ENCODE results near the gene MYO6.

MYO6 gene

DNA sequence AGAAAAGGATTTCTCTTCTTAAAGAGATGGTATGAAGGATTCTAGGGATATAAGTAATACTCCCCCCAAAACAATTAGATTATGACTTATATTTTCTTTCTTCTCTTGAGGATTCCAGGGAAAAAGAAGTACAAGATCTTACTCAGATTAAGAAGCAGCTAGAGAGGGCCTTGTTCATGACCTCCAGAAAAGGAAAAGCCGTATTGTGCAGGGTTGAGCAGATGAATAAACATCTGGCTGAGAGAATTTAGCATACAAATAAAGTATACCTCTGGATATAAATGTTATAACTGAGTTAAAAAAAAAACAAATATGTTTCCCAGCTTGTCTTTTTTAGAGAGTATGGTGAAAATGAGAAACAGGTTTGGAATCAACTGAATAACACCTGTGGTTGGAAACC is 11.3 kb downstream of the MYO6 start:
- in situ Hi-C loops (cut with MboI; ENCODE audit: low pct_unique_long_range_greater_than_20kb, low sequenced_read_pairs): no loop called here
- no peak for DNase-seq

DNA sequence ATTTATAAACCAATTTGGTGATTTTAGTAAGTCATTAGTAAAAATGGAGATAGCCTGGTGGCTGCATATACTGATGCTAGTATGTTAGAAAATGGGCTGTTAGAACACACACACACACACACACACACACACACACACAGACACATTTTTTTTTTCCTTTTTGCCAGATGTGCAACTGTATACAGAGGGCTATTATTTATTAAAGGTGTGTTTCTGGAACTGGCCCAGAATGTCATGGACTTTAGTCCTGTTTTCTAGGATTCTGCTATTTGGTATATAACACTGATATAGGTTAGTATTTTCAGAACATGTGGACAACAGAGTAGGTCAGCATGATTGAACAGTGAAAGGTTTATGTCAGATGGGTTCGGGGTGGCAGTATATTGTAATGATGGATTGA is 12.4 kb downstream of the MYO6 start:
- in situ Hi-C loops (cut with MboI; ENCODE audit: low pct_unique_long_range_greater_than_20kb, low sequenced_read_pairs): no loop called here
- no peak for DNase-seq

DNA sequence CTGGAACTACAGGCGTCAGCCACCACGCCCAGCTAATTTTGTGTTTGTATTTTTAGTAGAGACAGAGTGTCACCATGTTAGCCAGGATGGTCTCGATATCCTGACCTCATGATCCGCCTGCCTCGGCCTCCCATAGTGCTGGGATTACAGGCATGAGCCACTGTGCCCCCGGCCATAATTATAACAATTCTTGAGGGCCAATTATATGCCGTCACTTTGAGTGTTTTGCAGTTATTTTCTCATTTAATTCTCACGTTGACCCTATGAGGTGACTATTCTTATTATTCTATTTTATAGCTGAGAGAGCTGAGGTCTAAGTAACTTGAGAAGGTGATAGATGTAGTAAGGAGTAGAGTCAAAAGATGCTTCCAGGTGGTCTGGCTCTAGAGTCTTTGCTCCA is 13.0 kb downstream of the MYO6 start:
- no peak for DNase-seq

DNA sequence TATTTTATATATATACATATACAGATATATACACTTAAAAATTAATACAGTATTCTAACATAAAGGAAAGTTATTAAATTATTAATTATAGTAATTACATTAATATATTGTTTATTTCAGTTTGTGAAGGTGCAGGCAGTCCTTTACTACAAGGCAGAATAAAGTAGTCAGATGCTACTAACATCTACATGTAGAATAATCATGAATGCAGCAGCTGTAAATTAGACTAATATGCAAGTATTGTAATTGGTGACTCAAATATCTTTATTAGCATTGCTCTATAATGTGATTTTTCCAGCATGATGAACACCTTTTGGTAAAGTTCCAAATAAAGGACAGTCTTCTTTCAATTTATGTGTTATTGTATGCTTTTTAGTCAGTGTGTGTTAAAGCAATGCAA is 17.3 kb downstream of the MYO6 start:
- in situ Hi-C loops (cut with MboI; ENCODE audit: low pct_unique_long_range_greater_than_20kb, low sequenced_read_pairs): no loop called here
- no peak for DNase-seq

More for the DNA sequence above, 13.0 kb downstream of the MYO6 start:
- in situ Hi-C loops (cut with MboI; ENCODE audit: low pct_unique_long_range_greater_than_20kb, low sequenced_read_pairs): no loop called here

DNA sequence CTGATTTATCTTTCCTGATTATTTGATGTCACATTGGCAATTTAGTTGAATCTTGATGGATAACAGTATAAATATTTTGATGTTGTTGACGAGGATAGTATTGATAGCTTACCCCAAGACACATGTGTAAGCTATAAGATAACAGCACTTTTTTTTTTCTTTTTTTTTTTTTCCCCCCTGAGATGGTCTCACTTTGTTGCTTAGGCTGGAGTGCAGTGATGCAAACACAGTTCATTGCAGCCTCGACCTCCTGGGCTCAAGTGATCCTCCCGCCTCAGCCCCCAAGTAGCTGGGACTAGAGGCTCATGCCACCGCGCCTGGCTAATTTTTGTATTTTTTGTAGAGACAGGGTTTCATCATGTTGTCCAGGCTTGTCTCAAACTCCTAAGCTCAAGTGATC is 21.8 kb downstream of the MYO6 start:
- DNase-seq: no peak
- in situ Hi-C loops (cut with MboI; ENCODE audit: low pct_unique_long_range_greater_than_20kb, low sequenced_read_pairs): no loop called here

DNA sequence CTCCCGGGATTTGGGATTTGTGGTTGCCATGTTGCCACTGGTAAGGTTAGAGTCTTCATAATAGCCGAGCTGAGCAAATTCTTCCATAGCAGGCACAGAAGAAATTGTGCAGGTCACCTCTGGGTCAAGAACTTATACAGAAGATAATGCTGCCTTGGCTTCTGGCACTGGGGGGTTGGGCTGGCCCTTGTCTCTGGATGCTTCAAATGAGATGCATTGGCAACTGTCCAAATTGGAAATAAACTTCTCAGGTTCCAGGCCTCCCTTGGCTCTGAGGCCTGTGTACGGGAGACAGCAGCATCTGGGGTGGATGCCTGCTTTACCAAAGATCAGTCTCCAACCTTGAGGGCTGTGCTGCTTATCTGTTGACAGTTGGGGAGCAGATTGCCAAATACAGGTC is 26.2 kb downstream of the MYO6 start:
- in situ Hi-C loops (cut with MboI; ENCODE audit: low pct_unique_long_range_greater_than_20kb, low sequenced_read_pairs): no loop called here
- DNase-seq: no peak

DNA sequence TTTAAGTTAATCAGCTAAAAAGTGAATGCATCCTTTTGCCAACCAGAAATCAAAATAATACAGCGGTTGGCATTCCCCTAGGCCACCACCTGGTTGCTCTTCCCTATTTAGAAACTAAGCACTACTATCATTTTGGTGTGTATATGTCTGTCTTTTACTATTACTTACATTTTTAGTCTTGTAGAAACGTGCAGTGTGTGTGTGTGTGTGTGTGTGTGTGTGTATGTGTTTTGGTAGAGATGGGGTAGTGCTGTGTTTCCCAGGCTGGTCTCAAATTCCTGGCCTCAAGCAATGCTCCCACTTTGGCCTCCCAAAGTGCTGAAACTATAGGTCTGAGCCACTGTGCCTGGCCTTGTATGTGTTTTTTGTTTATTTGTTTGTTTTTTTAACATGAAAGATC is 27.4 kb downstream of the MYO6 start:
- no peak for DNase-seq
- in situ Hi-C loops (cut with MboI; ENCODE audit: low pct_unique_long_range_greater_than_20kb, low sequenced_read_pairs): no loop called here

DNA sequence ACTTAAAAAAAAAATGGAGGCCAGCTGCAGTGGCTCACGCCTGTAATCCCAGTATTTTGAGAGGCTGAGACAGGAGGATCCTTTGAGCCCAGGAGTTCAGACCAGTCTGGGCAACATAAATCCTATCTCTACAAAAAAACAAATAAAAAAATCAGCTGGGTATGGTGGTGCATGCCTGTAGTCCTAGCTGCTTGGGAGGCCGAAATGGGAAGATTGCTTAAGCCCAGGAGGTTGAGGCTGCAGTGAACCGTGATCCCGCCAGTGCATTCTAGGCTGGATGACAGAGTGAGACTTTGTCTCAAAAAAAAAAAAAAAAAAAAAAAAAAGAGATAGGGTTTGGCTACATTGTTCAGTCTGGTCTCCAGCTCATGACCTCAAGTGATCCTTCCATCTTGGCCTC is 29.7 kb downstream of the MYO6 start:
- in situ Hi-C loops (cut with MboI; ENCODE audit: low pct_unique_long_range_greater_than_20kb, low sequenced_read_pairs): no loop called here
- no peak for DNase-seq

DNA sequence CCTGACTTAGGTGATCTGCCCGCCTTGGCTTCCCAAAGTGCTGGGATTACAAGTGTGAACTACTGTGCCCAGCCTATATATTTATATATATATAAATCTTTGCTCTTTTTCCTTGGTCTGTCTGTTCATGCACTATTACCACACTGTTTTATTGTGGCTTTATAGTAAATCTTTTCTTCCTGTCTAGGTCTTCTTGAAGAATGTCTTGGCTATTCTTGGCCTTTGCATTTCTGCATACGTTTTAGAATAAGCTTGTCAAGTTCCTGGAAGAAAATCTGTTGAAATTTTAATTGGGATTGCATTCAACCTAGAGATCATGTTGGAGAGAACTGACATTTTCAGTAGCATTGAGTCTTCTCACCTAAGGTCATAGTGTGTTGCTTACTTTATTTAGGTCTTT is 37.1 kb downstream of the MYO6 start:
- in situ Hi-C loops (cut with MboI; ENCODE audit: low pct_unique_long_range_greater_than_20kb, low sequenced_read_pairs): no loop called here

DNA sequence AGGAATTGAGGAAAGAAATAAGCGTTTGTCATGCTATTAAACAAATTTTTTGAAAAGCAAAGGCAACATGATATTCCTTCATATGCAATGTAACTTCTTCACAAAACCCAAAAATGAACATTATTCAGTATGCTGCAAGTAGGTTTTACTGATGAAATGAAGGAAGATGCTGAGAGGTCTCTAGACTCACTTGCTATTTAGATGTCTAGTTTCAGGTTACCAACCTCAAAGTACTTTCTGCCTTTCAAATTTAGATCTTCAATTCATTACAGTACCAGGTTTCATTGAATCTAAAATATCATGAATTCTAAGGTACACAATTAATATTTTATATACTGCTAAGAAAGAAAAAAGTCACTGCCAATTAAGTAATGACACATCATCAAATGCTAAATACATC is 39.9 kb downstream of the MYO6 start:
- in situ Hi-C loops (cut with MboI; ENCODE audit: low pct_unique_long_range_greater_than_20kb, low sequenced_read_pairs): no loop called here

More for the DNA sequence above, 37.1 kb downstream of the MYO6 start:
- no peak for DNase-seq

DNA sequence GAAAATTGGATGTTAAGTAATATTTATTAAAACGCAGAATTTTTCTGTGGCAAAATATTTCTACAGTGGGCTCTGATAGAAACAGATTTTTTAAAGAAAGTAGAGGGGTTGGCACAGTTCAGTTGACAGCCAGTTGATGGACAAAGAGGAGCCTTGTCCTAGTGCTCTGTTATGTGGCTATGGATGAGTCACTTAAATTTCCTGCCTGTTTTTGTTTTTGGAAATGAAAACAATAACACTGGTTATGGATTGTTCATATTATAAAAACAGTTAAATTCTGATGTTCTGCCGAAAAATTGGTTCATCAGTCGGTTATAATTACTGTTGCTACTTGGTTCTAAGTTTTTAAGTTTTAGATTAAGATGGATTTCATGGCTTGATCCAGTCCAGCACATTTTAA is 42.8 kb downstream of the MYO6 start:
- in situ Hi-C loops (cut with MboI; ENCODE audit: low pct_unique_long_range_greater_than_20kb, low sequenced_read_pairs): no loop called here
- no peak for DNase-seq

More for the DNA sequence above, 39.9 kb downstream of the MYO6 start:
- no peak for DNase-seq

DNA sequence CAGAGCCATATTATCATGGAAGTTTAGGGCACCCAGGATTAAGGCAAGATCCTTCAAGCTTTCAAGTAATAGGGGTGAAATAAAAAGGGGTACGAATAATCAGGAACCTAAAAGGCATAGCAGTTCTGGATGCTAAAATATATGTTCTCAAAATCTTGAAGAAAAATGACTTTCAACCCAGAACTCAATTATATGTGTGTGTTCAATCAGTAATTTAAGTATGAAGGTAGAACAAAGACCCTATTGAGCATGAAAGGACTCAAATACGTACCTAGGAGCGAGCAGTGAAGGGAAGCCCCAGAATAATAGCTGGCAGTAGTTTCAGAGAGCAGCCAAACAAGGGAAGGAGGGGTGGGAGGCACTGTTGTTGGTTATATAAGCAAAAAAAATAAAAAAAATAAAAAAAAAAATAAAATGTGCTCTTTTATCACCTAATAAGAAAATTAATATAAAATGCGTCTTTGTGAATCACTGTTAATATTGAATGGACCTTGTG is 45.4 kb downstream of the MYO6 start:
- in situ Hi-C loops (cut with MboI; ENCODE audit: low pct_unique_long_range_greater_than_20kb, low sequenced_read_pairs): no loop called here
- no peak for DNase-seq

DNA sequence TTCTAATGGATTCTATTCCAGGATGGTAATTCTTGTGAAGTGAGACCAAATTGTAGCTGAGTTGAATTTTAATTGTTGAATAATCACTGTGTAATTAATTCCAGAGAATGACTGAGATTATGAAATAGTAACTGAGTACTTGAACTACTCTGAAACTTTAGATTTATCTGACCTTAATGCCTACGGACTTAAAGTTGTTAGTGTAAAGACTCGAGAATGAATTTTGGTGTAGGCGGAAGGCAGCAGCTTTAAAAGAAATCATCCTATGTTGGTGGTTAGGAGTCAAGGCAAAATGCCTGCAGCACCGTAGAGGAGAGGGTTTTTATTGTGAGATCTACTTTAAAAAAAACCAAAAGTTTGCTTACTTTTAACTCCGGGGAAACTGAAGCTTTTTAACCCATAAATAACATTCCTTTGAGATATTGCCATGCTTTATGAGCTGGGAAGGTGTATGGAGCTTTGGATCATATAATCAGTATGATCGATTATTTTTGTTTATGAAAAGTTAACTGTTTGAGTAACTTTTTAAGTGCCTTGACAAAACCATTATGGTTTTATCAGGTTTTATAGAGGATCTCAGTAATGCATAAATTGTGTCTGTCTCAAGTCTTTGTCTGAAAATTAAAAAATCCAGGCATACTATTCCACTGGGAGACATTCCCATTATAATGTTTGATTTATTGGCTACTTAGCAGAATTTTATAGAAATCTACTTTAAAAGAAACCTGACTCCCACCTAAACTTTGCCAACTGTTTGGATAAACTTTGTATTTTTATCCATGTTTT is 46.1 kb downstream of the MYO6 start:
- no peak for DNase-seq

DNA sequence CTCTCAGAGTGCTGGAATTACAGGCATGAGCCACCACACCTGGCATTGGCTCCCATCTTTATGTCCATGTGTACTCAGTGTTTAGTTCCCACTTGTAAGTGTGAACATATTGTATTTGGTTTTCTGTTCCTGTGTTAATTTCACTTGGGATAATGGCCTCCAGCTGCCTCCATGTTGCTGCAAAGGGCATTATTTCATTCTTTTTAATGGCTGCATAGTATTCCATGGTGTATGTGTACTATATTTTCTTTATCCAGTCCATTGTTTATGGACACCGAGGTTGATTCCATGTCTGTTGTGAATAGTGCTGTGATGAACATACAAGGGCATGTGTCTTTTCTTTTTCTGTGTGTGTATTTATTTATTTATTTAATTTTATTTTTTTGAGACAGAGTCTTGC is 47.7 kb downstream of the MYO6 start:
- in situ Hi-C loops (cut with MboI; ENCODE audit: low pct_unique_long_range_greater_than_20kb, low sequenced_read_pairs): no loop called here

More for the DNA sequence above, 46.1 kb downstream of the MYO6 start:
- in situ Hi-C loops (cut with MboI; ENCODE audit: low pct_unique_long_range_greater_than_20kb, low sequenced_read_pairs): no loop called here

DNA sequence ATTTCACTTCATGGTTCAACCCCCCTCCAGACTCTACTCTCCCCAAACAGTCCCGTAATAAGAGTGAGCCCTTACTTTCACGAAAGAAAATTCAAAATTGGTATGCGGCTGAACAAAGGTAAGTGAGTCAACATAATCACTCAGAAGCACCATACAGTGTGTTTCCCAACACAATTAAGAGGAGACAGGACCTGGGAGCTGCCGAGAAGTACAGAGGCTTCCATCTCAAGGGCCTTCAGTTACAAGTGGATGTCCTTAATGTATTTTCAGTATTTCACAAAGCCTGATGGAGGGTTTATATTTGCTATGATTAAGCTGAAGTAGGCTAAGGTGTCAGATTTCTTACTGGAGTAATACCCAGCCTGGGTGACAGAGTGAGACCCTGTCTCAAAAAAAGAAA is 51.1 kb downstream of the MYO6 start:
- in situ Hi-C loops (cut with MboI; ENCODE audit: low pct_unique_long_range_greater_than_20kb, low sequenced_read_pairs): no loop called here
- no peak for DNase-seq

More for the DNA sequence above, 47.7 kb downstream of the MYO6 start:
- no peak for DNase-seq

DNA sequence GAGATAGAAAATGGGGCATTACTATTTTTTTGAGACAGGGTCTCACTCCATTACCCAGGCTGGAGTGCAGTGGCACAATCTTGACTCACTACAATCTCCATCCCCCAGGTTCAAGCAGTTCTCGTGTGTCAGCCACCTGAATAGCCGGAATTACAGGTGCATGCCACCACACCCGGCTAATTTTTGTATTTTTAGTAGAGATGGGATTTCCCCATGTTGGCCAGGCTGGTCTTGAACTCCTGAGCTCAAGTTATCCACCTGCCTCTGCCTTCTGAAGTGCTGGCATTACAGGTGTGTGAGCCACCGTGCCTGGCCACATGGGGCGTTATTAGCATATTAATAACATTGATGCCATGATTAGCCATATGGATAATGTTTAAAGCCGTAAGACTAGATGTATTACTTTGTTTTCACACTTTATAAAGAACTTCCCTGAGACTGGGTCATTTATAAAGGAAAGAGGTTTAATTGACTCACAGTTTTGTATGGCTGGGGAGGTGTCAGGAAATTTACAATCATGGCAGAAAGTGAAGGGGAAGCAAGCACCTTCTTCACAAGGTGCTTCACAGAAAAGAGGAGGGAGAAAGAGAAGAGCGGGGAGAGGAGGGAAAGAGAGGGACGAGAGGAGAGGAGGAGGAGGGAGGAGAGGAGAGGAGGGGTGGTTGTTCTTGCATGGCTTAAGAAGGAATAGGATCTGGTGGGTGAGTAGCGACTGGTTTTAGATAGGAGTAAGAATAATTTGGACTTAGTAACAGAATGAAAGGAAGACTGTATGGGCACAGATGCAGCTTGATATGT is 51.9 kb downstream of the MYO6 start:
- no peak for DNase-seq
- in situ Hi-C loops (cut with MboI; ENCODE audit: low pct_unique_long_range_greater_than_20kb, low sequenced_read_pairs): no loop called here

DNA sequence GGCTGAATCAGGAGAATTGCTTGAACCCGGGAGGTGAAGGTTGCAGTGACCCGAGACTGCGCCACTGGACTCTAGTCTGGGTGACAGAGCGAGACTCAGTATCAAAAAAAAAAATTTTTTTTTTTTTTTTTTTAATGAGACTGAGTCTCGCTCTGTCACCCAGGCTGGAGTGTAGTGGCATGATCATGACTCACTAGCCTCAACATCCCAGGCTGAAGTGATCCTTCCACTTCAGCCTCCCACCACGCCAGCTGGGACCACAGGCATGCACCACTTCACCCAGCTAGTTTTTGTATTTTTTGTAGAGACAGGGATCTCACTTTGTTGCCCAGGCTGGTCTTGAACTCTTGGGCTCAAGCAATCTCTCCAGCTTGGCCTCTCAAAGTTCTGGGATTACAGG is 53.3 kb downstream of the MYO6 start:
- DNase-seq: no peak
- in situ Hi-C loops (cut with MboI; ENCODE audit: low pct_unique_long_range_greater_than_20kb, low sequenced_read_pairs): no loop called here

DNA sequence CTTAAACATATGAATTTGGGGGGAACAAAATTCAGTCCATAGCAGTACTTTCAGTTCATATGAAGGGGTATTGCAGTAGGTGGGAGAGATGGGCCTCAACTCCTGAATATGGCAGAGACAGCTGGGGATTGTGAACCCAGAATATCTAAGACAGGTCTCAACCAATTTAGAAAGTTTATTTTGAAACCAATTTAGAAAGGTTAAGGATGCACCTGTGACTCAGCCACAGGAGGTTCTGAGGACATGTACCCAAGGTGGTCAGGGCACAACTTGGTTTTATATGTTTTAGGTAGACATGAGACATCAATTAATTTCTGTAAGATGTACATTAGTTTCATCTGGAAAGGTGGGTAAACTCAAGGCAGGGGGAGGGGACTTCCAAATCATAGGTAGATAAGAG is 59.5 kb downstream of the MYO6 start:
- in situ Hi-C loops (cut with MboI; ENCODE audit: low pct_unique_long_range_greater_than_20kb, low sequenced_read_pairs): no loop called here
- no peak for DNase-seq

DNA sequence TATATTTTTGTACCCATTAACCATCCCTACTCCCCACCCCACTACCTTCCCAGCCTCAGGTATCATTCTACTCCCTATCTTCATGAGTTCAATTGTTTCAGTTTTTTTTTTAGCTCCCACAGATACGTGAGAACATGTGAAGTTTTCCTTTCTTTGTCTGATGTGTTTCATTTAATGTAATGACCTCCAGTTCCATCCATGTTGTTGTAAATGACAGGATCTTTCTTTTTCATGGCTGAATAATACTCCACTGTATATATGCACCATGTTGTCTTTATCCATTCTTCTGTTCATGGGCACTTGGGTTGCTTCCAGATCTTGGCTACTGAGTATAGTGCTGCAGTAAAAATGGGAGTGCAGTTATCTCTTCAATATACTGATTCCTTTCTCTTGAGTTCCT is 63.5 kb downstream of the MYO6 start:
- no peak for DNase-seq
- in situ Hi-C loops (cut with MboI; ENCODE audit: low pct_unique_long_range_greater_than_20kb, low sequenced_read_pairs): no loop called here

DNA sequence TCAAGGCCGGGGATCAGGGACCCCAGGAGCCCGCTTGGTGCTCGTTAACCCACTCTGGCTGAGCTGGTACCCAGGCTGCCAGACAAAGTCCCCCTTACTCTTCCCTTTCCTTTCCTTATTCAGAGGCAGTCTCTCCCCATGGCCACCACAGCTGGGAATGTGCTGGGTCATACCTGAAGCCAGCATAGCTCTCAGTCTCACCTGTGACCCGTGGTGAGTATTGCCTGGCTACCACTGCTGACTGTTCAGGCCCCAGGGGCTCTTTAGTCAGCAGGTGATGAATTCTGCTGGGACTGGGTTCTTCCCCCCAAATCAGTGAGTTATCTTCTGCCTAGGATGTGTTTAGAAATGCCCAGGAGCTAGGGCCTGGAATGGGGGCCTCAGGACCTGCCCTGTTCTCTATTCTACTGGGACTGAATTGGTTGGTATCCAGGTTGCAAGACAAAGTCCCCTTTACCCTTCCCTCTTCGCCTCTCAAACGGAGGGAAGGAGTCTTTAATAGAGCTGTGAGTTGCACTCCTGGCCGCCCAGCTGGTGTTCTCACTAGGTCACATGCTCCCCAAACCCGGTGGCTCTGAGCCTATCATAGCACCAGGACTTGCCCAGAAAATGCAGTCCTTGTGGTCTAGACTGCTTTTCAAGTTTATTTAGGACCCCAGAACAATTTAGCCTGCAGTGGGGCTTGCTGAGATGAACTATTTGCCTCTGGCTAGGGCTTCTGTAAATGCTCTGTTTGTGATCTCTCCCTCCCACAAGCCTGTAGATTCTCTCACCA is 64.6 kb downstream of the MYO6 start:
- DNase-seq: no peak
- in situ Hi-C loops (cut with MboI; ENCODE audit: low pct_unique_long_range_greater_than_20kb, low sequenced_read_pairs): no loop called here

Measured in KBM-7 (cell line).